ENCODE results near the gene P2RY2. TPM values are rescaled to one million over a fixed set of nuclear protein-coding genes. Genes with fewer than 3 reads are reported as not detected.

The P2RY2 gene
- polyA plus RNA-seq, 1 of the 3 experiments (the other 2 are of a cell fraction), result 0.12 TPM

- Histone ChIP-seq H3F3A (replicated peaks; ENCODE audit: insufficient read depth) (no peaks in the 10 kb centered on the region), H4K20me1 (ENCODE audit: insufficient read depth) (no peaks in the 10 kb centered on the region), H3K9me3 (no peaks in the 10 kb centered on the region), H3K27ac (ENCODE audit: low read depth in 2 of 2, low read length in 1 of 2) (no peak overlapping the region), H3K4me2 (peak overlapping the region; percentile 65; the same call in 1 of the 2 replicates), H3K4me3 (ENCODE audit: low read depth in 2 of 2, low read length in 1 of 2) (peak overlapping the region; percentile 44 to 51; a peak in 3 of 4 replicates), H3K79me2 (ENCODE audit: insufficient read depth) (no peaks in the 10 kb centered on the region), H3K9me2 (no peaks in the 10 kb centered on the region), H3K36me3 (replicated peaks in 1 of 2; ENCODE audit: control insufficient read depth in 1 of 2, insufficient read depth in 2 of 2, low read length in 1 of 2) (no peaks in the 10 kb centered on the region), H3K9ac (no peak overlapping the region), H3K27me3 (ENCODE audit: insufficient read depth) (peaks cover 8% of the 10 kb centered on the region), H2AFZ (ENCODE audit: low read depth) (peak overlapping the region; percentile 65; the same call in 1 of the 2 replicates), H3K4me1 (ENCODE audit: control insufficient read depth in 1 of 2, insufficient read depth in 2 of 2, low read depth in 1 of 2, low read length in 1 of 2) (peaks cover 0 to 4% of the 10 kb centered on the region in 2 experiments; a peak in 1 of 4 replicates)
- no peak for TF ChIP-seq REST (IDR thresholded peaks at IDR 0.05; ENCODE audit: low read depth, low read length)
- no peak for TF ChIP-seq NFIC (IDR thresholded peaks at IDR 0.05; ENCODE audit: borderline replicate concordance)
- no peak for TF ChIP-seq NRF1 (IDR thresholded peaks at IDR 0.05; ENCODE audit: low read depth, low read length)
- no peak for TF ChIP-seq RFX5 (IDR thresholded peaks at IDR 0.05; ENCODE audit: low read length)
- TF ChIP-seq EZH2phosphoT487 (IDR thresholded peaks at IDR 0.05; ENCODE audit: borderline replicate concordance, low read depth), result no peak
- no peak for TF ChIP-seq PBX3 (IDR thresholded peaks at IDR 0.05)
- TF ChIP-seq ELF1 (IDR thresholded peaks at IDR 0.05), result no peak
- no peak for TF ChIP-seq IRF3 (IDR thresholded peaks at IDR 0.05; ENCODE audit: low read depth, low read length)
- ChIA-PET CTCF (interaction anchor here (0.6 to 3.6 kb wide), 7 partner anchors 14 to 118 kb away, joined by 3 to 11 read pairs (median 3); no protein-coding TSS in a partner anchor), POLR2A (no interaction called here)
- no peak for DNase-seq
- 78% methylated on average over 13 of the region's 14 CpGs for WGBS (ENCODE audit: low lambda C conversion rate)
Measured at GRCh38 chr11:73217810-73218105, 323 bp upstream of the P2RY2 start.

GRCh38 chr11:73218830-73219215 lies 742 bp downstream of the P2RY2 start:
- H3K27me3 ChIP-seq (ENCODE audit: insufficient read depth), result peaks cover 8% of the 10 kb centered on the region
- H3K9ac ChIP-seq, result no peak overlapping the region
- H3K4me2 ChIP-seq, result 0 out of 2 replicates have a peak overlapping the region, but pooled peaks have one; percentile 65
- H4K20me1 ChIP-seq (ENCODE audit: insufficient read depth), result no peaks in the 10 kb centered on the region
- ChIA-PET CTCF (interaction anchor here (0.8 to 3.3 kb wide), 7 partner anchors 12 to 425 kb away, joined by 3 to 15 read pairs (median 4); partner anchors contain the start of gene STARD10), POLR2A (no interaction called here)
- H3K36me3 ChIP-seq (replicated peaks in 1 of 2; ENCODE audit: control insufficient read depth in 1 of 2, insufficient read depth in 2 of 2, low read length in 1 of 2), result no peaks in the 10 kb centered on the region
- peak overlapping the region; percentile 44 to 51; a peak in 2 of 4 replicates for H3K4me3 ChIP-seq (ENCODE audit: low read depth in 2 of 2, low read length in 1 of 2)
- H3F3A ChIP-seq (replicated peaks; ENCODE audit: insufficient read depth), result no peaks in the 10 kb centered on the region
- no peak for DNase-seq
- no peak overlapping the region for H2AFZ ChIP-seq (ENCODE audit: low read depth)
- H3K27ac ChIP-seq (ENCODE audit: low read depth in 2 of 2, low read length in 1 of 2), result no peak overlapping the region
- H3K9me2 ChIP-seq, result no peaks in the 10 kb centered on the region
- no peaks in the 10 kb centered on the region for H3K79me2 ChIP-seq (ENCODE audit: insufficient read depth)
- H3K4me1 ChIP-seq (ENCODE audit: control insufficient read depth in 1 of 2, insufficient read depth in 2 of 2, low read depth in 1 of 2, low read length in 1 of 2), result peaks cover 0 to 4% of the 10 kb centered on the region in 2 experiments; a peak in 1 of 4 replicates
- no peaks in the 10 kb centered on the region for H3K9me3 ChIP-seq
- WGBS (ENCODE audit: low lambda C conversion rate), result 33% methylated on average over 6 of the region's 9 CpGs
- TF ChIP-seq CTCF (IDR thresholded peaks at IDR 0.05), result no peak
- no peak for TF ChIP-seq MEF2A (IDR thresholded peaks at IDR 0.05; ENCODE audit: borderline replicate concordance, low read depth)
- no peak for TF ChIP-seq PBX3 (IDR thresholded peaks at IDR 0.05)
- no peak for TF ChIP-seq RFX5 (IDR thresholded peaks at IDR 0.05; ENCODE audit: low read length)
- TF ChIP-seq EP300 (IDR thresholded peaks at IDR 0.05; ENCODE audit: borderline replicate concordance in 1 of 2, low read depth in 1 of 2, low read length in 1 of 2), result no peak
- TF ChIP-seq GATA2 (CRISPR knock-in tag; IDR thresholded peaks at IDR 0.05), result no peak
- no peak for TF ChIP-seq IRF3 (IDR thresholded peaks at IDR 0.05; ENCODE audit: low read depth, low read length)
- TF ChIP-seq SIN3A (IDR thresholded peaks at IDR 0.05; ENCODE audit: borderline replicate concordance, low read depth, low read length), result no peak
- no peak for TF ChIP-seq CHD2 (IDR thresholded peaks at IDR 0.05; ENCODE audit: low read length, partially characterized antibody)
- no peak for TF ChIP-seq ELF1 (IDR thresholded peaks at IDR 0.05)
- no peak for TF ChIP-seq RAD21 (IDR thresholded peaks at IDR 0.05; ENCODE audit: low read length)
